CD14-positive monocyte (primary cell): ENCODE data around the gene TNFRSF19. TPM values are rescaled to one million over a fixed set of nuclear protein-coding genes. Genes with fewer than 3 reads are reported as not detected.

ENCODE experiments used
- DNase-seq, 3 donors: peaks; one replicate each; pipeline ENCODE4 v3.0.0-alpha.2; 2011 to 2022
- H2AFZ ChIP-seq: 2 replicates; pipeline ENCODE4 v1.6.0; 2012; ENCODE audit warnings: mild to moderate bottlenecking, low read depth, low read length, inconsistent platforms; ENCODE audit not compliant: insufficient read depth, poor library complexity, severe bottlenecking
- H3K27ac ChIP-seq, 2 donors: 1 replicate in 1 of 2; 2 replicates in 1 of 2; pipeline ENCODE4 v1.5.1; 2012 to 2013; ENCODE audit warnings: low read length in 2 of 2, control low read depth in 1 of 2, inconsistent platforms in 1 of 2, low read depth in 1 of 2, mild to moderate bottlenecking in 1 of 2
- H3K27me3 ChIP-seq, 2 donors: one replicate each; pipeline versions ENCODE4 v1.6.0 to v1.6.1; 2011 to 2013; ENCODE audit warnings: low read length in 2 of 2; ENCODE audit not compliant: control insufficient read depth in 2 of 2, insufficient read depth in 2 of 2
- H3K36me3 ChIP-seq, 2 donors: replicated peaks in 1 of 2; 1 replicate in 1 of 2; 2 replicates in 1 of 2; pipeline versions ENCODE4 v1.5.1 to v1.6.1; 2012 to 2013; ENCODE audit warnings: low read length in 2 of 2, control low read depth in 1 of 2, inconsistent platforms in 1 of 2, mild to moderate bottlenecking in 1 of 2; ENCODE audit not compliant: insufficient read depth in 2 of 2, control insufficient read depth in 1 of 2
- H3K4me1 ChIP-seq, 2 donors: 1 replicate in 1 of 2; 2 replicates in 1 of 2; pipeline versions ENCODE4 v1.5.1 to v1.6.1; 2012 to 2013; ENCODE audit warnings: low read length in 2 of 2, control low read depth in 1 of 2, inconsistent platforms in 1 of 2, mild to moderate bottlenecking in 1 of 2, moderate library complexity in 1 of 2; ENCODE audit not compliant: insufficient read depth in 2 of 2, control insufficient read depth in 1 of 2
- H3K4me2 ChIP-seq: replicated peaks from 2 replicates; pipeline ENCODE3; 2012; ENCODE audit warnings: low read length, moderate library complexity, mild to moderate bottlenecking; ENCODE audit not compliant: poor library complexity, severe bottlenecking; ENCODE audit errors: extremely low read depth
- H3K4me3 ChIP-seq, 3 experiments: fragments of 200-600 bp in 1 of 3; sonication (generic) in 1 of 3; replicated peaks in 1 of 3; 1 replicate in 2 of 3; 2 replicates in 1 of 3; pipeline ENCODE4 v1.5.1; 2011 to 2013; ENCODE audit warnings: low read length in 3 of 3, mild to moderate bottlenecking in 3 of 3, control low read depth in 2 of 3, low read depth in 2 of 3, inconsistent platforms in 1 of 3, moderate library complexity in 1 of 3
- H3K79me2 ChIP-seq: 2 replicates; pipeline ENCODE4 v1.6.0; 2012; ENCODE audit warnings: mild to moderate bottlenecking, control low read depth, inconsistent platforms, low read length, moderate library complexity; ENCODE audit not compliant: insufficient read depth
- H3K9ac ChIP-seq: 2 replicates; pipeline ENCODE4 v1.6.0; 2017; ENCODE audit warnings: low read length, mild to moderate bottlenecking; ENCODE audit not compliant: insufficient read depth, poor library complexity, severe bottlenecking
- H3K9me3 ChIP-seq, 2 donors: replicated peaks in 1 of 2; 1 replicate in 1 of 2; 2 replicates in 1 of 2; pipeline versions ENCODE4 v1.5.1 to v1.6.1; 2012 to 2013; ENCODE audit warnings: low read length in 2 of 2, control low read depth in 1 of 2; ENCODE audit not compliant: control insufficient read depth in 1 of 2, insufficient read depth in 1 of 2
- H4K20me1 ChIP-seq: 2 replicates; pipeline ENCODE4 v1.6.0; 2012; ENCODE audit warnings: mild to moderate bottlenecking, low read length, control low read depth, moderate library complexity; ENCODE audit not compliant: insufficient read depth
- H3K27ac Mint-ChIP-seq, 7 donors: one replicate each; pipeline ENCODE4 v1.8.0; 2020; ENCODE audit warnings: mild to moderate bottlenecking in 7 of 7, mixed read lengths in 7 of 7, moderate library complexity in 6 of 7, inconsistent platforms in 2 of 7
- H3K27me3 Mint-ChIP-seq, 3 donors: one replicate each; pipeline ENCODE4 v1.8.0; 2021 to 2022; ENCODE audit warnings: low read depth in 3 of 3, mild to moderate bottlenecking in 3 of 3, mixed read lengths in 3 of 3, moderate library complexity in 3 of 3, inconsistent platforms in 1 of 3
- H3K36me3 Mint-ChIP-seq, 2 donors: one replicate each; pipeline ENCODE4 v1.8.0; 2020; ENCODE audit warnings: mixed read lengths in 2 of 2, inconsistent platforms in 1 of 2, mild to moderate bottlenecking in 1 of 2
- H3K4me1 Mint-ChIP-seq: one replicate; pipeline ENCODE4 v1.8.0; 2020; ENCODE audit warnings: mild to moderate bottlenecking, mixed read lengths
- H3K4me3 Mint-ChIP-seq, 2 donors: one replicate each; pipeline ENCODE4 v1.8.0; 2020; ENCODE audit warnings: mild to moderate bottlenecking in 2 of 2, mixed read lengths in 2 of 2, moderate library complexity in 1 of 2
- H3K9me3 Mint-ChIP-seq, 7 donors: one replicate each; pipeline ENCODE4 v1.8.0; 2020 to 2022; ENCODE audit warnings: mixed read lengths in 7 of 7, mild to moderate bottlenecking in 6 of 7, moderate library complexity in 6 of 7, inconsistent platforms in 2 of 7
- WGBS: methylation state at CpG from one replicate; pipeline ENCODE4 v1.1.5; 2013; ENCODE audit warnings: missing lambda C conversion rate; ENCODE audit not compliant: insufficient coverage; 5-methylcytosine and 5-hydroxymethylcytosine counted together
- intact Hi-C, 2 donors: fragments of 100-400 bp; cut with micrococcal nuclease; formaldehyde crosslinking; loops; one replicate each; pipeline versions ENCODE4 v1.15.0 to v1.15.1; 2023
- polyA plus RNA-seq, 3 donors: library from polyadenylated mRNA; depleted of rRNA in 1 of 3; unstranded in 2 of 3; stranded (reverse) in 1 of 3; fragments of 300-500 nt in 2 of 3; fragments of >200 nt in 1 of 3; fragmentation: Illumina TruSeq in 2 of 3; gene quantifications; 1 replicate in 2 of 3; 2 replicates in 1 of 3; pipeline ENCODE4 v1.2.3, GENCODE V29; 2012 to 2021
- TF ChIP-seq, protein P1 (sequence below): fragments of 200-600 bp; IDR thresholded peaks from one replicate; pipeline ENCODE4 v1.8.0; 2022; ENCODE audit warnings: antibody characterized with exemption, mild to moderate bottlenecking

Gene TNFRSF19
- polyA plus RNA-seq, 3 donors: 0.11 TPM; not detected in 2

DNA sequence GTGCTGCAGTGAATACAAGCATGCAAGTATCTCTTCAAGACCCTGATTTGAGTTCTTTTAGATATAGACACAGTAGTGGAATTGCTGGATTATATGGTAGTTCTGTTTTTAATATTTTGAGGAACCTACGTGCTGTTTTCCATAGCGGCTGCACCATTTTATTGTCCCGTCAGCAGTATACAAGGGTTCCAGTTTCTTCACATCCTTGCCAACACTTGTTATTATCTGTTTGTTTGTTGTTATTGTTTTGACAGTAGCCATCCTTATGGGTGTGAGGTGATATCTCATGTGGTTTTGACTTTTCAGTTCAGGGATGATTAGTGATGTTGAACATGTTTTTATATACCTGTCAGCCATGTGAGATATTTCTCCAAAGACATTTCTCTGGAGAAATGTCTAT, 53.2 kb downstream of the TNFRSF19 start:
- intact Hi-C loops: no loop called here
- Histone ChIP-seq H3K4me2 (no peak overlapping the region), H3K79me2 (no peaks in the 10 kb centered on the region), H3K27ac (no peak overlapping the region), H3K9me3 (no peaks in the 10 kb centered on the region), H4K20me1 (no peaks in the 10 kb centered on the region), H3K4me1 (no peaks in the 10 kb centered on the region), H3K27me3 (no peaks in the 10 kb centered on the region), H2AFZ (no peak overlapping the region), H3K4me3 (no peak overlapping the region), H3K36me3 (no peaks in the 10 kb centered on the region), H3K9ac (no peak overlapping the region)
- Mint-ChIP-seq H3K4me3 (no peak overlapping the region), H3K27me3 (peaks cover 0 to 6% (median 1%) of the 10 kb centered on the region in 3 donors), H3K36me3 (no peaks in the 10 kb centered on the region), H3K4me1 (no peaks in the 10 kb centered on the region), H3K9me3 (peaks cover 0 to 9% (median 2%) of the 10 kb centered on the region in 7 donors), H3K27ac (no peak overlapping the region)
- TF ChIP-seq, protein P1, sequence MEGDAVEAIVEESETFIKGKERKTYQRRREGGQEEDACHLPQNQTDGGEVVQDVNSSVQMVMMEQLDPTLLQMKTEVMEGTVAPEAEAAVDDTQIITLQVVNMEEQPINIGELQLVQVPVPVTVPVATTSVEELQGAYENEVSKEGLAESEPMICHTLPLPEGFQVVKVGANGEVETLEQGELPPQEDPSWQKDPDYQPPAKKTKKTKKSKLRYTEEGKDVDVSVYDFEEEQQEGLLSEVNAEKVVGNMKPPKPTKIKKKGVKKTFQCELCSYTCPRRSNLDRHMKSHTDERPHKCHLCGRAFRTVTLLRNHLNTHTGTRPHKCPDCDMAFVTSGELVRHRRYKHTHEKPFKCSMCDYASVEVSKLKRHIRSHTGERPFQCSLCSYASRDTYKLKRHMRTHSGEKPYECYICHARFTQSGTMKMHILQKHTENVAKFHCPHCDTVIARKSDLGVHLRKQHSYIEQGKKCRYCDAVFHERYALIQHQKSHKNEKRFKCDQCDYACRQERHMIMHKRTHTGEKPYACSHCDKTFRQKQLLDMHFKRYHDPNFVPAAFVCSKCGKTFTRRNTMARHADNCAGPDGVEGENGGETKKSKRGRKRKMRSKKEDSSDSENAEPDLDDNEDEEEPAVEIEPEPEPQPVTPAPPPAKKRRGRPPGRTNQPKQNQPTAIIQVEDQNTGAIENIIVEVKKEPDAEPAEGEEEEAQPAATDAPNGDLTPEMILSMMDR: no peak
- DNase-seq: no peak
- WGBS: no CpG with 5 or more reads among the region's 3 CpGs

DNA sequence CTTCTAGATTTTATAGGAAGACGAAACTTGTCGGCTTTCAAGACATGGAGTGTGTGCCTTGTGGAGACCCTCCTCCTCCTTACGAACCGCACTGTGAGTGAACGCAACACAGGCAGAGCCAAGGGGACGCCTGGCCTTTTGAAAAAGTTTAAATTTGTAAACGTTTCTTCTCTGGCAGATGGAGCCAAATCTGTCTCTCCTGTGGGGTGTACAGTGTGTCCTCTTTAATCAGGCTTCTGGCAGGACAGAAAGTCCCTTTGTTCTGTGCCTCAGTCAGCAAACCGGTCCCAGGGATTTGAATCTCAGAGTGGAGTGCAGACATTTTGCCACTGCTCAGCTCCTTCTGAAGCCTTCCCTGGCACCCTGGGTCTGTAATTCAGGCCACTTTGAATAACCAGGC, 56.5 kb downstream of the TNFRSF19 start:
- TF ChIP-seq, protein P1: no peak
- no peaks in the 10 kb centered on the region for H4K20me1 ChIP-seq
- no peak overlapping the region for H3K4me3 Mint-ChIP-seq
- H3K4me1 ChIP-seq: no peaks in the 10 kb centered on the region
- H3K9me3 Mint-ChIP-seq: peaks cover 0 to 9% (median 2%) of the 10 kb centered on the region in 7 donors
- H3K9me3 ChIP-seq: no peaks in the 10 kb centered on the region
- no peak overlapping the region for H3K9ac ChIP-seq
- no peaks in the 10 kb centered on the region for H3K36me3 Mint-ChIP-seq
- 94% methylated on average over 6 of the region's 8 CpGs for WGBS
- no peaks in the 10 kb centered on the region for H3K36me3 ChIP-seq
- H3K4me1 Mint-ChIP-seq: peaks cover 1% of the 10 kb centered on the region
- no peak for DNase-seq
- no peak overlapping the region for H3K27ac ChIP-seq
- no peak overlapping the region for H3K27ac Mint-ChIP-seq
- no peak overlapping the region for H2AFZ ChIP-seq
- H3K27me3 Mint-ChIP-seq: peaks cover 0 to 6% (median 1%) of the 10 kb centered on the region in 3 donors
- intact Hi-C loops: no loop called here
- no peak overlapping the region for H3K4me2 ChIP-seq
- H3K79me2 ChIP-seq: no peaks in the 10 kb centered on the region
- H3K27me3 ChIP-seq: no peaks in the 10 kb centered on the region
- no peak overlapping the region for H3K4me3 ChIP-seq
